Renal cortex interstitium (tissue), 11 donors: ENCODE measurements around the gene MGAT4C. TPM values are rescaled to one million over a fixed set of nuclear protein-coding genes. Genes with fewer than 3 reads are reported as not detected.

Source experiments
- DNase-seq, 11 donors: peaks; one replicate each; pipeline ENCODE4 v3.0.0-alpha.2; 2013; ENCODE audit warnings: low read depth in 9 of 11, low spot score in 4 of 11; ENCODE audit errors: extremely low read depth in 1 of 11
- polyA plus RNA-seq, 3 donors: library from polyadenylated mRNA; unstranded; fragments of 120-200 nt; gene quantifications; one replicate each; pipeline ENCODE4 v1.2.1, GENCODE V29; 2013; ENCODE audit not compliant: insufficient read length in 3 of 3

Gene MGAT4C
- polyA plus RNA-seq, 3 donors: 0.82 to 2.3 (median 1.4) TPM

DNA sequence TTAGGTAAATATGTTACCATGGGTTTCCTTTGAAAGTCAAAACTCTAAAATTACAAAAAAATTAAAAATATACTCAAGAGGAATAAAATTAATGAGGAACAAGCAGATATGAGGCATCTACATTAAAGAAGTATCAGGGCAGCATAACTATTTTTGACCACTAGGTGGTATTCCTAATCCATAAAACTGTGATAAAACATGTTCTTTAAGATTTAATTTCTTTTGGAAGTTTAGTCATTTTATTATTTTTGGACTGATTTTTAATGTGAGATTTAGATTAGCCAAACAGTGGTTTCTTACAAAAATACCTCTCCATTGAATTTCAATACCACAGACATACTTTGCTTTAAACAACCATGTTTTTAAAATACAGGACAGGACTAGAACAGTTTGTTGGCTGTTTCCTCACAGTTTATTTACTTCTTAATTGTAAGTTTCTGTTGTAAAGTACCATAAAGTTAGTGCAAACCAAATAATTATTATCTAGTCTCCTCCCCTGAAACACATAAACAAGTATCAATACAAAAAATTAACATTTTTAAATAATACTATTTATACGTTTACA lies 332.3 kb downstream of the MGAT4C start:
- peak in 1 of 11 donors; percentile 36 for DNase-seq

GRCh38 chr12:85920324-85920947 lies 335.8 kb downstream of the MGAT4C start:
- DNase-seq: peak in 5 of 11 donors; percentile 6 to 24 (median 17)
